K562 (cell line): ENCODE data around the gene LACTB. TPM values are rescaled to one million over a fixed set of nuclear protein-coding genes. Genes with fewer than 3 reads are reported as not detected.

ENCODE experiments used
- BHLHE40 ChIP-seq: IDR thresholded peaks from 2 replicates; pipeline ENCODE4 v1.6.1; 2011; ENCODE audit warnings: low read length, improper control_type of control experiment
- FOXJ3 ChIP-seq: sonication (generic); formaldehyde crosslinking; IDR thresholded peaks from 2 replicates; pipeline ENCODE4 v1.4.0; 2020; ENCODE audit warnings: mild to moderate bottlenecking, missing genetic modification reagents
- FOXP1 ChIP-seq: sonication (generic); formaldehyde crosslinking; IDR thresholded peaks from 2 replicates; pipeline ENCODE4 v1.8.0; 2022; ENCODE audit warnings: mild to moderate bottlenecking, missing genetic modification reagents
- HDAC8 ChIP-seq: fragments of 450-650 bp; IDR thresholded peaks from 2 replicates; pipeline ENCODE4 v1.6.1; 2016; ENCODE audit warnings: mild to moderate bottlenecking, missing genetic modification characterization, moderate library complexity, missing compliant biosample characterization
- NFATC3 ChIP-seq: fragments of 450-650 bp; IDR thresholded peaks from 2 replicates; pipeline ENCODE4 v1.6.1; 2017; ENCODE audit warnings: mild to moderate bottlenecking
- PHF8 ChIP-seq: fragments of 200-600 bp; sonication (generic); IDR thresholded peaks from 2 replicates; pipeline ENCODE4 v1.6.1; 2012; ENCODE audit warnings: mixed run types, mild to moderate bottlenecking, inconsistent platforms, low read length, moderate library complexity, borderline replicate concordance
- SAFB ChIP-seq: fragments of 200-400 bp; formaldehyde crosslinking; IDR thresholded peaks from 2 replicates; pipeline ENCODE4 v1.6.1; 2017; ENCODE audit warnings: low read depth, low read length, borderline replicate concordance
- ZNF444 ChIP-seq: fragments of 250-450 bp; sonication (Bioruptor Pico); IDR thresholded peaks from 2 replicates; pipeline ENCODE4 v1.4.0; 2020; ENCODE audit warnings: mild to moderate bottlenecking, moderate library complexity
- ZNF561 ChIP-seq: fragments of 450-650 bp; formaldehyde crosslinking; conservative IDR thresholded peaks from 2 replicates; pipeline ENCODE4 v1.4.0; 2020; ENCODE audit warnings: mild to moderate bottlenecking, moderate library complexity
- ZNF699 ChIP-seq: fragments of 250-450 bp; sonication (Bioruptor Pico); IDR thresholded peaks from 2 replicates; pipeline ENCODE4 v1.8.0; 2021; ENCODE audit warnings: mild to moderate bottlenecking, moderate library complexity; ENCODE audit not compliant: insufficient replicate concordance
- polyA plus RNA-seq, 8 experiments: library from polyadenylated mRNA; depleted of rRNA in 4 of 8; stranded (reverse) in 5 of 8; unstranded in 3 of 8; fragments of >200 nt; fragmentation: Nextera tagmentation in 2 of 8; fragmentation: Illumina TruSeq in 1 of 8; extraction: Ambion mirVana in 2 of 8; extraction: Trizol in 1 of 8; gene quantifications; 2 replicates each; pipeline versions ENCODE4 v1.2.1 to v1.2.3, GENCODE V29; 2011 to 2014; ENCODE audit warnings: inconsistent platforms in 1 of 8, missing spikeins in 1 of 8
- total RNA-seq, 7 experiments: library from RNA; depleted of rRNA in 6 of 7; stranded (reverse); fragments of >200 nt in 6 of 7; fragmentation: Illumina TruSeq in 2 of 7; extraction: Trizol in 2 of 7; gene quantifications; 2 replicates each; pipeline versions ENCODE4 v1.2.1 to v1.2.3, GENCODE V29; 2011 to 2021; ENCODE audit warnings: low replicate concordance in 1 of 7
- TF ChIP-seq, protein P1 (sequence below): sonication (generic); IDR thresholded peaks from 2 replicates; pipeline ENCODE4 v1.6.1; 2016
- TF ChIP-seq, protein P2 (sequence below), 2 experiments: fragments of 450-650 bp; formaldehyde crosslinking in 1 of 2; IDR thresholded peaks; 2 replicates each; pipeline versions ENCODE4 v1.4.0 to v1.6.1; 2014 to 2020; ENCODE audit warnings: mild to moderate bottlenecking in 2 of 2, borderline replicate concordance in 1 of 2, low read depth in 1 of 2
- TF ChIP-seq, protein P3 (sequence below): sonication (generic); formaldehyde crosslinking; IDR thresholded peaks from 2 replicates; pipeline ENCODE4 v1.8.0; 2022; ENCODE audit warnings: mild to moderate bottlenecking, missing genetic modification reagents
- TF ChIP-seq, protein P4 (sequence below): fragments of 450-650 bp; IDR thresholded peaks from 2 replicates; pipeline ENCODE4 v1.6.1; 2016; ENCODE audit warnings: mild to moderate bottlenecking

The LACTB gene
- total and polyA plus RNA-seq, 9 of the 15 experiments (the other 6 are each of a cell fraction or from before 2014, with no cell fraction given) = 3.1 to 15.5 (median 9.8) TPM

DNA sequence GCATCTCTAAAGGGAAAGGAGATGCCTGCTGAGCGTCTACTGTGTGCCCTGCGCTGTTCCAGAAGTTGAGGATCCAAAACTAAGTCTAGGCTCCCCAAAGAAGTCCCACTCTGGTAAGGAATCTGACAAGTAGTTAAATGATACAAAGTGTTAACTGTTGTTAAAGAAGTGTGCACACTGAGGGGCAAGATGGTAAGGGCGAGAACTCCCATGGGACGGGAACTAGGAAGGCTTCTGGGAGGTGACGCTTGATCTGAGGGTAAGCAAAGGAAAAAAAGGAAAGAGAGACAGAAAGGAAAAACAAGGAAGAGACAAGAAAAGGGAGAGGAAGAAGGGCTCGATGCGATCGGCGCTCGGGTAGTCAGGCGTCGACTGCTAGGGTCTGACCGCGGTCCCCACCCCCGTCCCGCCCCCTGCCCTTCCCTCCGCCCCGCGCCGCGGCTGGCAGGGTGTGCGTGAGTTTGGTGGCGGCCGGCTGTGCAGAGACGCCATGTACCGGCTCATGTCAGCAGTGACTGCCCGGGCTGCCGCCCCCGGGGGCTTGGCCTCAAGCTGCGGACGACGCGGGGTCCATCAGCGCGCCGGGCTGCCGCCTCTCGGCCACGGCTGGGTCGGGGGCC is at the start of gene LACTB (continued):
- TF ChIP-seq BHLHE40 (no peak), ZNF699 (CRISPR knock-in tag) (no peak), ZNF561 (no peak), SAFB (no peak), HDAC8 (tag) (no peak), NFATC3 (no peak), ZNF444 (CRISPR knock-in tag) (no peak), FOXP1 (CRISPR knock-in tag) (no peak; the same call in 1 of the 2 replicates), PHF8 (peak; percentile 72; the same call in 1 of the 2 replicates), FOXJ3 (no peak)
- TF ChIP-seq, protein P1, sequence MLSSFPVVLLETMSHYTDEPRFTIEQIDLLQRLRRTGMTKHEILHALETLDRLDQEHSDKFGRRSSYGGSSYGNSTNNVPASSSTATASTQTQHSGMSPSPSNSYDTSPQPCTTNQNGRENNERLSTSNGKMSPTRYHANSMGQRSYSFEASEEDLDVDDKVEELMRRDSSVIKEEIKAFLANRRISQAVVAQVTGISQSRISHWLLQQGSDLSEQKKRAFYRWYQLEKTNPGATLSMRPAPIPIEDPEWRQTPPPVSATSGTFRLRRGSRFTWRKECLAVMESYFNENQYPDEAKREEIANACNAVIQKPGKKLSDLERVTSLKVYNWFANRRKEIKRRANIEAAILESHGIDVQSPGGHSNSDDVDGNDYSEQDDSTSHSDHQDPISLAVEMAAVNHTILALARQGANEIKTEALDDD = no peak
- TF ChIP-seq, protein P2, sequence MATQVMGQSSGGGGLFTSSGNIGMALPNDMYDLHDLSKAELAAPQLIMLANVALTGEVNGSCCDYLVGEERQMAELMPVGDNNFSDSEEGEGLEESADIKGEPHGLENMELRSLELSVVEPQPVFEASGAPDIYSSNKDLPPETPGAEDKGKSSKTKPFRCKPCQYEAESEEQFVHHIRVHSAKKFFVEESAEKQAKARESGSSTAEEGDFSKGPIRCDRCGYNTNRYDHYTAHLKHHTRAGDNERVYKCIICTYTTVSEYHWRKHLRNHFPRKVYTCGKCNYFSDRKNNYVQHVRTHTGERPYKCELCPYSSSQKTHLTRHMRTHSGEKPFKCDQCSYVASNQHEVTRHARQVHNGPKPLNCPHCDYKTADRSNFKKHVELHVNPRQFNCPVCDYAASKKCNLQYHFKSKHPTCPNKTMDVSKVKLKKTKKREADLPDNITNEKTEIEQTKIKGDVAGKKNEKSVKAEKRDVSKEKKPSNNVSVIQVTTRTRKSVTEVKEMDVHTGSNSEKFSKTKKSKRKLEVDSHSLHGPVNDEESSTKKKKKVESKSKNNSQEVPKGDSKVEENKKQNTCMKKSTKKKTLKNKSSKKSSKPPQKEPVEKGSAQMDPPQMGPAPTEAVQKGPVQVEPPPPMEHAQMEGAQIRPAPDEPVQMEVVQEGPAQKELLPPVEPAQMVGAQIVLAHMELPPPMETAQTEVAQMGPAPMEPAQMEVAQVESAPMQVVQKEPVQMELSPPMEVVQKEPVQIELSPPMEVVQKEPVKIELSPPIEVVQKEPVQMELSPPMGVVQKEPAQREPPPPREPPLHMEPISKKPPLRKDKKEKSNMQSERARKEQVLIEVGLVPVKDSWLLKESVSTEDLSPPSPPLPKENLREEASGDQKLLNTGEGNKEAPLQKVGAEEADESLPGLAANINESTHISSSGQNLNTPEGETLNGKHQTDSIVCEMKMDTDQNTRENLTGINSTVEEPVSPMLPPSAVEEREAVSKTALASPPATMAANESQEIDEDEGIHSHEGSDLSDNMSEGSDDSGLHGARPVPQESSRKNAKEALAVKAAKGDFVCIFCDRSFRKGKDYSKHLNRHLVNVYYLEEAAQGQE (IDR thresholded peaks at IDR 0.05; ENCODE audit: borderline replicate concordance) = peak; percentile 96
- TF ChIP-seq, protein P2 (CRISPR knock-in tag; IDR thresholded peaks at IDR 0.05; ENCODE audit: low read depth) = no peak
- TF ChIP-seq, protein P3, sequence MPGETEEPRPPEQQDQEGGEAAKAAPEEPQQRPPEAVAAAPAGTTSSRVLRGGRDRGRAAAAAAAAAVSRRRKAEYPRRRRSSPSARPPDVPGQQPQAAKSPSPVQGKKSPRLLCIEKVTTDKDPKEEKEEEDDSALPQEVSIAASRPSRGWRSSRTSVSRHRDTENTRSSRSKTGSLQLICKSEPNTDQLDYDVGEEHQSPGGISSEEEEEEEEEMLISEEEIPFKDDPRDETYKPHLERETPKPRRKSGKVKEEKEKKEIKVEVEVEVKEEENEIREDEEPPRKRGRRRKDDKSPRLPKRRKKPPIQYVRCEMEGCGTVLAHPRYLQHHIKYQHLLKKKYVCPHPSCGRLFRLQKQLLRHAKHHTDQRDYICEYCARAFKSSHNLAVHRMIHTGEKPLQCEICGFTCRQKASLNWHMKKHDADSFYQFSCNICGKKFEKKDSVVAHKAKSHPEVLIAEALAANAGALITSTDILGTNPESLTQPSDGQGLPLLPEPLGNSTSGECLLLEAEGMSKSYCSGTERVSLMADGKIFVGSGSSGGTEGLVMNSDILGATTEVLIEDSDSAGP (CRISPR knock-in tag) = no peak
- TF ChIP-seq, protein P4, sequence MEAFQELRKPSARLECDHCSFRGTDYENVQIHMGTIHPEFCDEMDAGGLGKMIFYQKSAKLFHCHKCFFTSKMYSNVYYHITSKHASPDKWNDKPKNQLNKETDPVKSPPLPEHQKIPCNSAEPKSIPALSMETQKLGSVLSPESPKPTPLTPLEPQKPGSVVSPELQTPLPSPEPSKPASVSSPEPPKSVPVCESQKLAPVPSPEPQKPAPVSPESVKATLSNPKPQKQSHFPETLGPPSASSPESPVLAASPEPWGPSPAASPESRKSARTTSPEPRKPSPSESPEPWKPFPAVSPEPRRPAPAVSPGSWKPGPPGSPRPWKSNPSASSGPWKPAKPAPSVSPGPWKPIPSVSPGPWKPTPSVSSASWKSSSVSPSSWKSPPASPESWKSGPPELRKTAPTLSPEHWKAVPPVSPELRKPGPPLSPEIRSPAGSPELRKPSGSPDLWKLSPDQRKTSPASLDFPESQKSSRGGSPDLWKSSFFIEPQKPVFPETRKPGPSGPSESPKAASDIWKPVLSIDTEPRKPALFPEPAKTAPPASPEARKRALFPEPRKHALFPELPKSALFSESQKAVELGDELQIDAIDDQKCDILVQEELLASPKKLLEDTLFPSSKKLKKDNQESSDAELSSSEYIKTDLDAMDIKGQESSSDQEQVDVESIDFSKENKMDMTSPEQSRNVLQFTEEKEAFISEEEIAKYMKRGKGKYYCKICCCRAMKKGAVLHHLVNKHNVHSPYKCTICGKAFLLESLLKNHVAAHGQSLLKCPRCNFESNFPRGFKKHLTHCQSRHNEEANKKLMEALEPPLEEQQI = no peak
